ENCODE data around the gene MRPL28. TPM values are rescaled to one million over a fixed set of nuclear protein-coding genes. Genes with fewer than 3 reads are reported as not detected.
A peak's percentile ranks its signal among the peaks of the same experiment; 100 is the strongest.
"Not testable (repeated sequence)": the region's sequence is repeated elsewhere in the genome, so short reads cannot be mapped to it uniquely, and the experiment has no call there.

Gene MRPL28
- total and polyA plus RNA-seq, 2 experiments from 2014 or later, result 88.1 to 126 TPM

DNA sequence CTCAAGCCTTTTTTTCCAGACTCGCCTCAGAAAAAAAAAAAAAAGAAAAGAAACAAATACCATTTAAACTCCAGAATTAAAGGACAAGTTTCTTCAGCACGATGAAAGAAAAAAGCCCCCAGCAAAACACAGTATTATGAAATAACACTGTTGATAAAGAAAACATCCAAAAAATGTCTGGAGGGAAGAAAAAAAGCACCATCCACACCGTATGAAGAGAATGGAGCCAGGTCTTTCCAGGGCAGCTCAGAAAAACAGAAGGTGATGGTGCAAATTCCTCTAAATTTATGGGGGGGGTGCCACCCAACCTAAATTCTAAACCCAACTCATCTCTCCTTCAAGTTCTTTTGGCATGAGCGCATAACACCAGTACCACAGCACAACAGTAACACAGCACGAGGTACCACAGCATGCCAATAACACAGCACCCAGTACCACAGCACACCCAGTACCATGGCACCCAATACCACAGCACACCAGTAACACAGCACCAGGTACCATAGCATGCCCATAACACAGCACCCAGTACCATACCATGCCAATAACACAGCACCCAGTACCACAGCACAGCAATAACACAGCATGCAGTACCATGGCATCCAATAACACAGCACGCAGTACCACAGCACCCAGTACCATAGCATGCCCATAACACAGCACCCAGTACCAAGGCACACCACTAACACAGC lies 36.8 kb downstream of the MRPL28 start:
- Histone ChIP-seq H2AFZ (no peak overlapping the region), H3K79me2 (peaks cover 93% of the 10 kb centered on the region), H3K27me3 (no peaks in the 10 kb centered on the region), H3K9me3 (ENCODE audit: low read depth) (no peaks in the 10 kb centered on the region), H4K20me1 (ENCODE audit: insufficient read depth, poor library complexity, severe bottlenecking) (peaks cover 25% of the 10 kb centered on the region), H3K9me2 (replicated peaks; ENCODE audit: insufficient read depth) (no peaks in the 10 kb centered on the region), H3K4me2 (no peak overlapping the region), H3K36me3 (replicated peaks; ENCODE audit: insufficient read depth, low read depth) (no peaks in the 10 kb centered on the region), H3K4me3 (no peak overlapping the region), H3K27ac (peak overlapping the region; percentile 22), H3K4me1 (ENCODE audit: insufficient read depth) (peaks cover 41% of the 10 kb centered on the region)
- no peak for DNase-seq (ENCODE audit: low spot score)
- TF ChIP-seq EZH2phosphoT487 (IDR thresholded peaks at IDR 0.05; ENCODE audit: low read depth, severe bottlenecking, unreplicated experiment) (no peak), EZH2 (IDR thresholded peaks at IDR 0.05; ENCODE audit: borderline replicate concordance) (no peak)
- TF ChIP-seq, protein P1, sequence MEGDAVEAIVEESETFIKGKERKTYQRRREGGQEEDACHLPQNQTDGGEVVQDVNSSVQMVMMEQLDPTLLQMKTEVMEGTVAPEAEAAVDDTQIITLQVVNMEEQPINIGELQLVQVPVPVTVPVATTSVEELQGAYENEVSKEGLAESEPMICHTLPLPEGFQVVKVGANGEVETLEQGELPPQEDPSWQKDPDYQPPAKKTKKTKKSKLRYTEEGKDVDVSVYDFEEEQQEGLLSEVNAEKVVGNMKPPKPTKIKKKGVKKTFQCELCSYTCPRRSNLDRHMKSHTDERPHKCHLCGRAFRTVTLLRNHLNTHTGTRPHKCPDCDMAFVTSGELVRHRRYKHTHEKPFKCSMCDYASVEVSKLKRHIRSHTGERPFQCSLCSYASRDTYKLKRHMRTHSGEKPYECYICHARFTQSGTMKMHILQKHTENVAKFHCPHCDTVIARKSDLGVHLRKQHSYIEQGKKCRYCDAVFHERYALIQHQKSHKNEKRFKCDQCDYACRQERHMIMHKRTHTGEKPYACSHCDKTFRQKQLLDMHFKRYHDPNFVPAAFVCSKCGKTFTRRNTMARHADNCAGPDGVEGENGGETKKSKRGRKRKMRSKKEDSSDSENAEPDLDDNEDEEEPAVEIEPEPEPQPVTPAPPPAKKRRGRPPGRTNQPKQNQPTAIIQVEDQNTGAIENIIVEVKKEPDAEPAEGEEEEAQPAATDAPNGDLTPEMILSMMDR (IDR thresholded peaks at IDR 0.05; ENCODE audit: poor library complexity), result no peak
- WGBS (ENCODE audit: low lambda C conversion rate, missing lambda C conversion rate), result 83% methylated on average over 6 of the region's 6 CpGs

DNA sequence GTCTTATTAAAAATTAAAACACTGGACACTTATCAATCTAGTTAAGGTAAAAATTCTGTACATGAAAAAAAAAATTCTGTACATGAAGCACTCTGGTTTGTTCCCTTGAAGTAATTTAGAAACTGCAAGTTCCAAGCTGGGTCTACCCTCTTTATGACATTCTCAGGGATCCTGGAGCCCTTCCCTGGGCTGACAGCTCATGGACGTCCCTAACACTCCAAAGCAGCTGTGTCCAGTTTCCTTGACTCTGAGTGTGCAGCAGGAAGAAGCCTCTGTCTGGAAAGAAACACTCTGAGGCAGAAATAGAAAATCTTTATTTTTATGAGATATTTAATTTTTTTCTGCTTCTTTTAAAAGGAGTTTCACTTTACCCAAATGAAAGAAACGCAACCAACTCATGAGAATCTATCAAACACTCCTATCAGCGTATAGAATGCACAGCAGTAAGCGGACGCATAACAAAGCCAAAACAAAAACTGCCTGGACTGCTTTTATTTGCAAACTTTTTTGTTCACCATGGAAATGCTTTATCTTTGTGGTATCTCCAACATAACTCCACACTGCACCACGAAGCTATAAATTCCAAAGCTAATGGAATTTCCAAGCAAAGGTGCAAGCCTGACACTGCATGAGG lies 39.0 kb downstream of the MRPL28 start:
- Histone ChIP-seq H3K4me2 (peak overlapping the region; percentile 69), H3K27ac (peak overlapping the region; percentile 98), H4K20me1 (ENCODE audit: insufficient read depth, poor library complexity, severe bottlenecking) (peaks cover 10% of the 10 kb centered on the region), H3K4me1 (ENCODE audit: insufficient read depth) (peaks cover 53% of the 10 kb centered on the region), H3K79me2 (peaks cover 88% of the 10 kb centered on the region)
- not testable (repeated sequence) for H3K36me3 ChIP-seq (replicated peaks; ENCODE audit: insufficient read depth, low read depth); H3K9me3 ChIP-seq (ENCODE audit: low read depth); H3K4me3 ChIP-seq; H3K9me2 ChIP-seq (replicated peaks; ENCODE audit: insufficient read depth); H2AFZ ChIP-seq; H3K27me3 ChIP-seq
- DNase-seq (ENCODE audit: low spot score), result peak; percentile 50
- WGBS (ENCODE audit: low lambda C conversion rate, missing lambda C conversion rate), result 28% methylated on average over 6 of the region's 6 CpGs

DNA sequence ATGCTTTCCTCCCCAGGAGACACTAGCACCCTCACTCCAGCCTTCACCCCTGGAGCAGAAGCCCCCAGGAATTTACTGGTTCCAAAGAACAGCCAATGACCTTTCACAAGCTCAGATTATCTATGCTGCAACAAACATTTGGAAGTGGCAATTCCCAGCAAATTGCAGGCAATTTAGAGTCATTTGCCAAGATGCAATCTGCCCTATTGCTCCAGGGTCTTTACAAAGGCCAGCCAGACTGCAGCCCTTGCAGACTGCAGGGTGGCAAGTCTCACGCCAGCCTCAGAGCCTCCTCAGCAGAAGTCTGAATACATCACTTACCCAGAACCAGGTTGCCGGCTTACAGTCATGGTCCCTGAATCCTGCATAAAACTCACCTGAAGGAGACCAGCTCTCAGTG lies 39.6 kb downstream of the MRPL28 start:
- WGBS (ENCODE audit: low lambda C conversion rate, missing lambda C conversion rate), result 42% methylated on average over 2 of the region's 2 CpGs
- H3K9me3 ChIP-seq (ENCODE audit: low read depth), result no peaks in the 10 kb centered on the region
- no peak overlapping the region for H2AFZ ChIP-seq
- H3K79me2 ChIP-seq, result peaks cover 88% of the 10 kb centered on the region
- peaks cover 10% of the 10 kb centered on the region for H4K20me1 ChIP-seq (ENCODE audit: insufficient read depth, poor library complexity, severe bottlenecking)
- H3K9me2 ChIP-seq (replicated peaks; ENCODE audit: insufficient read depth), result no peaks in the 10 kb centered on the region
- peaks cover 52% of the 10 kb centered on the region for H3K4me1 ChIP-seq (ENCODE audit: insufficient read depth)
- TF ChIP-seq EZH2phosphoT487 (IDR thresholded peaks at IDR 0.05; ENCODE audit: low read depth, severe bottlenecking, unreplicated experiment) (no peak), EZH2 (IDR thresholded peaks at IDR 0.05; ENCODE audit: borderline replicate concordance) (no peak)
- TF ChIP-seq, protein P1 (IDR thresholded peaks at IDR 0.05; ENCODE audit: poor library complexity), result no peak
- peak; percentile 32 for DNase-seq (ENCODE audit: low spot score)
- H3K27me3 ChIP-seq, result no peaks in the 10 kb centered on the region
- H3K36me3 ChIP-seq (replicated peaks; ENCODE audit: insufficient read depth, low read depth), result no peaks in the 10 kb centered on the region
- H3K27ac ChIP-seq, result peak overlapping the region; percentile 98
- no peak overlapping the region for H3K4me3 ChIP-seq
- peak overlapping the region; percentile 69 for H3K4me2 ChIP-seq

DNA sequence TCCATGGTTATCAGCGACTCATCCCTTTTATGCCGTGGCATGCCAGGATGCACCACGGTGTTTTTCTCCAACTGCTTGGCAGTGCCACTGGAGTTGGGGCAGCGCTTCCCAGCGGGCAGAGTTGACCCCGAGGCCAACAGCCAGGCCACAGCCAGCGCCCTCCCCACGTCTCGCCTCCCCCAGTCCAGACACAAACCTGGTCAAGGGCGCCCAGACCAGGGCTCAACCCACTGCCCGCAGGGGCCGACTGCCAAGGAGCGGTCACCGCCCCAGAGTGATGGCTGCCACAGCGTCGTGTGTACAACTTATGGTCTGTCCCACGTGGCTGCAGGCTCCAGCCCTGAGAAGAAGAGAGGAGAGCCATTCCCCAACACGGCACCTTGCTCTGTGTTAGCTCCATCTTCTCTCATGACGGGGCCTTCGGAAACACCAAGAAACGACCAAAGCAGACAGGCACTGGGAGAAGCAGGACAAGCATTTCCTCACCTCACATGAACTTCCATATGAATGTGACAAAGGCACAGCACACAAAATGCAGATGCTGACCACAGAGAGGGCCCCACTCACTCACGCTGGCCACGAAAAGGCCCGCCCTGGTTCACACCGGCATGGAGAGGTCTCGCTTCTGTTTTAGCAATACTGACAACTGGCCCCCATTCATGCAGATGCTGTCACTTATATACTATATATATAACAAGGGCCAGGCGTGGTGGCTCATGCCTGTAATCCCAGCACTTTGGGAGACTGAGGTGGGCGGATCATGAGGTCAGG lies 44.8 kb downstream of the MRPL28 start:
- no peak overlapping the region for H3K4me2 ChIP-seq
- peaks cover 11% of the 10 kb centered on the region for H4K20me1 ChIP-seq (ENCODE audit: insufficient read depth, poor library complexity, severe bottlenecking)
- no peak overlapping the region for H2AFZ ChIP-seq
- H3K36me3 ChIP-seq (replicated peaks; ENCODE audit: insufficient read depth, low read depth), result no peaks in the 10 kb centered on the region
- peak overlapping the region; percentile 57 for H3K27ac ChIP-seq
- H3K4me1 ChIP-seq (ENCODE audit: insufficient read depth), result peaks cover 20% of the 10 kb centered on the region
- peaks cover 93% of the 10 kb centered on the region for H3K79me2 ChIP-seq
- H3K9me2 ChIP-seq (replicated peaks; ENCODE audit: insufficient read depth), result no peaks in the 10 kb centered on the region
- no peak overlapping the region for H3K4me3 ChIP-seq
- WGBS (ENCODE audit: low lambda C conversion rate, missing lambda C conversion rate), result 98% methylated on average over 28 of the region's 28 CpGs
- no peaks in the 10 kb centered on the region for H3K9me3 ChIP-seq (ENCODE audit: low read depth)
- no peaks in the 10 kb centered on the region for H3K27me3 ChIP-seq
- DNase-seq (ENCODE audit: low spot score), result no peak
- TF ChIP-seq EZH2phosphoT487 (IDR thresholded peaks at IDR 0.05; ENCODE audit: low read depth, severe bottlenecking, unreplicated experiment) (no peak), EZH2 (IDR thresholded peaks at IDR 0.05; ENCODE audit: borderline replicate concordance) (no peak)
- TF ChIP-seq, protein P1 (IDR thresholded peaks at IDR 0.05; ENCODE audit: poor library complexity), result no peak

Data from hepatocyte (in vitro differentiated cells).